A673 (cell line): Measurements from ENCODE around the gene LGR6. TPM values are rescaled to one million over a fixed set of nuclear protein-coding genes. Genes with fewer than 3 reads are reported as not detected.

Source experiments
- BruUV-seq: library from RNA; stranded (reverse); fragments of 400-500 nt; replicated peaks from 2 replicates; lab custom pipeline; 2021; lab: Mats Ljungman, UMichigan
- CTCF ChIA-PET: fragments of 300-600 bp; sonication (Branson Sonifier 250); formaldehyde crosslinking; loops from one replicate; lab custom pipeline; 2022; ENCODE audit warnings: antibody characterized with exemption; lab: Charles Lee
- POLR2A ChIA-PET: fragments of 300-600 bp; sonication (Branson Sonifier 250); formaldehyde crosslinking; loops from one replicate; lab custom pipeline; 2022; ENCODE audit warnings: antibody characterized with exemption; ENCODE audit not compliant: low non-redundant PET; lab: Charles Lee
- DNase-seq: peaks from one replicate; pipeline ENCODE4 v3.0.0-alpha.2; 2015; ENCODE audit warnings: low spot score
- H3K27ac ChIP-seq: fragments of 200-600 bp; sonication (generic); 2 replicates; pipeline ENCODE4 v1.5.1; 2016; ENCODE audit warnings: mixed run types, low read depth, mild to moderate bottlenecking, mixed read lengths, antibody characterized with exemption, low read length; ENCODE audit not compliant: poor library complexity, severe bottlenecking
- H3K27me3 ChIP-seq: fragments of 200-600 bp; sonication (generic); replicated peaks from 2 replicates; pipeline ENCODE4 v1.6.1; 2017; ENCODE audit warnings: mixed run types, low read depth, mild to moderate bottlenecking, mixed read lengths, antibody characterized with exemption, low read length; ENCODE audit not compliant: insufficient read depth, poor library complexity
- H3K36me3 ChIP-seq: fragments of 200-600 bp; sonication (generic); 2 replicates; pipeline ENCODE4 v1.6.1; 2016; ENCODE audit warnings: mixed run types, mild to moderate bottlenecking, mixed read lengths, antibody characterized with exemption, low read length; ENCODE audit not compliant: insufficient read depth, poor library complexity, severe bottlenecking
- H3K4me1 ChIP-seq: fragments of 200-600 bp; sonication (generic); 2 replicates; pipeline ENCODE4 v1.6.1; 2017; ENCODE audit warnings: mixed run types, mild to moderate bottlenecking, mixed read lengths, antibody characterized with exemption, low read length; ENCODE audit not compliant: insufficient read depth, poor library complexity, severe bottlenecking
- H3K4me3 ChIP-seq: fragments of 200-600 bp; sonication (generic); 2 replicates; pipeline ENCODE4 v1.5.1; 2016; ENCODE audit warnings: low read depth, mixed run types, mild to moderate bottlenecking, mixed read lengths, low read length; ENCODE audit not compliant: poor library complexity, severe bottlenecking
- H3K9me3 ChIP-seq: fragments of 200-600 bp; sonication (generic); 2 replicates; pipeline ENCODE4 v1.6.1; 2016; ENCODE audit warnings: mixed run types, low read depth, mild to moderate bottlenecking, mixed read lengths, antibody characterized with exemption, low read length; ENCODE audit not compliant: poor library complexity, severe bottlenecking
- CTCF ChIP-seq: fragments of 300-800, 200-600 bp; sonication (generic); conservative IDR thresholded peaks from 2 replicates; pipeline ENCODE4 v1.5.1; 2017; ENCODE audit warnings: low read depth, mild to moderate bottlenecking, antibody characterized with exemption, low read length, moderate library complexity, mixed read lengths
- EZH2 ChIP-seq: fragments of 200-600 bp; sonication (generic); IDR thresholded peaks from 2 replicates; pipeline ENCODE4 v1.6.1; 2017; ENCODE audit warnings: borderline replicate concordance, low read depth, mild to moderate bottlenecking, mixed read lengths, antibody characterized with exemption, low read length; ENCODE audit not compliant: poor library complexity, severe bottlenecking
- intact Hi-C: fragments of 100-400 bp; cut with micrococcal nuclease; formaldehyde crosslinking; loops from one replicate; pipeline ENCODE4 v1.10.0; 2022; ENCODE audit not compliant: unreplicated experiment
- total RNA-seq: library from RNA; stranded (reverse); gene quantifications from 2 replicates; pipeline ENCODE4 v1.2.3, GENCODE V29; 2021

LGR6 gene
- total RNA-seq, 1 experiment from 2014 or later, result not detected

GRCh38 chr1:202276920-202277319 is 83.3 kb downstream of the LGR6 start:
- DNase-seq, result no peak
- Histone ChIP-seq H3K27me3 (no peaks in the 10 kb centered on the region), H3K27ac (no peak overlapping the region), H3K9me3 (no peaks in the 10 kb centered on the region), H3K4me3 (no peak overlapping the region), H3K36me3 (no peaks in the 10 kb centered on the region), H3K4me1 (peaks cover 11% of the 10 kb centered on the region)
- intact Hi-C loops, result no loop called here
- BruUV-seq, result no TSS peak
- TF ChIP-seq EZH2, result no peak
- no peak for TF ChIP-seq CTCF
- CTCF ChIA-PET, result no interaction called here
- POLR2A ChIA-PET, result no interaction called here

- H3K4me3 ChIP-seq, result no peak overlapping the region
- no peak for DNase-seq
- ChIA-PET POLR2A (no interaction called here), CTCF (no interaction called here)
- no peaks in the 10 kb centered on the region for H3K27me3 ChIP-seq
- no peak for TF ChIP-seq EZH2
- no peak for TF ChIP-seq CTCF
- no peaks in the 10 kb centered on the region for H3K9me3 ChIP-seq
- no peak overlapping the region for H3K27ac ChIP-seq
- peaks cover 29% of the 10 kb centered on the region for H3K4me1 ChIP-seq
- intact Hi-C loops, result no loop called here
- BruUV-seq, result no TSS peak
- H3K36me3 ChIP-seq, result no peaks in the 10 kb centered on the region
These were observed 85.2 kb downstream of the LGR6 start for GRCh38 chr1:202278751-202279150.

DNA sequence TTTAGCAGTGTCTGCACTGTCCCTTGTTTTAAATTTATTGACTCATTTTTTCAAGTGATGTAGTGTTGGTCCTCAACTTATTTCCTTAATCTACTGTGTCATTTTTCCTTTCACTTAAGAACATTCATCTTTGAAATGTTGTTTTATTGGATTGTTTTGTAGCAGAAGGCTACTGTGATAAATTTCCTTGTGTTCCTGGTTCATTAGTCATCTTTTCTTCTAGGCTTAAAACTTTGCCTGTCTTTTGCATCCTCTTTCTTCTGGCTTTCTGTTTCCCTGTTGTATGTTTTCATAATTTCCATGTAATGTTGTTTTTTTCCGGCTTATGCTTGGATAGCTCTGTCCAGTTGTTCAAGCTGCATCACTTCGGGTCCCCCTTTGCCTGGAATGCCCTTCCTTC is 86.2 kb downstream of the LGR6 start:
- DNase-seq, result no peak
- ChIA-PET CTCF (no interaction called here), POLR2A (no interaction called here)
- no peaks in the 10 kb centered on the region for H3K36me3 ChIP-seq
- no peak overlapping the region for H3K4me3 ChIP-seq
- H3K27ac ChIP-seq, result no peak overlapping the region
- H3K4me1 ChIP-seq, result peaks cover 30% of the 10 kb centered on the region
- H3K27me3 ChIP-seq, result no peaks in the 10 kb centered on the region
- intact Hi-C loops, result no loop called here
- TF ChIP-seq EZH2 (no peak), CTCF (no peak)
- BruUV-seq, result no TSS peak
- no peaks in the 10 kb centered on the region for H3K9me3 ChIP-seq
